Measurements from ENCODE around the gene WNT10A.

- TF ChIP-seq SUZ12 (IDR thresholded peaks at IDR 0.05): no peak
- no peak for TF ChIP-seq FOXM1 (IDR thresholded peaks at IDR 0.05; ENCODE audit: borderline replicate concordance)
- TF ChIP-seq BHLHE40 (IDR thresholded peaks at IDR 0.05; ENCODE audit: borderline replicate concordance): no peak
- no peak for TF ChIP-seq CTBP1 (IDR thresholded peaks at IDR 0.05; ENCODE audit: borderline replicate concordance)
- no peak for TF ChIP-seq SP1 (IDR thresholded peaks at IDR 0.05)
- no peak for TF ChIP-seq FOXK2 (IDR thresholded peaks at IDR 0.05)
- no peak for TF ChIP-seq FOXA1 (IDR thresholded peaks at IDR 0.05)
Measured at GRCh38 chr2:218837495-218837894, 43.2 kb upstream of the WNT10A start.

All from HEK293T (cell line).